Measurements from ENCODE around the gene APEH.
"Not testable (repeated sequence)": the region's sequence is repeated elsewhere in the genome, so short reads cannot be mapped to it uniquely, and the experiment has no call there.

APEH gene

DNA sequence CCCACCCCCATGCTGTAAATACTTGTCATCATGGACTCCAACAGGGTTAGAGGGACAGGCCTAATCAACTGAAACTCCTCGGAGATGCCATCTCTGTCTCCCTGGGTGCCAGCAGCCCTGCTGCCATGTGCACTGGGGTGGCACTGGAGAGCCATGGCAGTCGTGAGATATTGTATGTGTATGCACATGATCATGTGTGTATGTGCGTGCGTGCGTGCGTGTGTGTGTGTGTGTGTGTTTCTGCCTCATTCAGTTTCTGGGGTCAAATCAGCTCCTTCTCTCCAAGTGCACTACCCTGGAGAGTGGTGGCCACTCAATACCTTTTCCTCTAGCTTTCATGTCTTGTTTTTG, 3.2 kb upstream of the APEH start:
- no peak for DNase-seq

GRCh38 chr3:49671291-49672288, 2.6 kb upstream of the APEH start:
- peak; percentile 77 for DNase-seq

- DNase-seq, result no peak
Observed at GRCh38 chr3:49673121-49673714, 933 bp upstream of the APEH start.

DNA sequence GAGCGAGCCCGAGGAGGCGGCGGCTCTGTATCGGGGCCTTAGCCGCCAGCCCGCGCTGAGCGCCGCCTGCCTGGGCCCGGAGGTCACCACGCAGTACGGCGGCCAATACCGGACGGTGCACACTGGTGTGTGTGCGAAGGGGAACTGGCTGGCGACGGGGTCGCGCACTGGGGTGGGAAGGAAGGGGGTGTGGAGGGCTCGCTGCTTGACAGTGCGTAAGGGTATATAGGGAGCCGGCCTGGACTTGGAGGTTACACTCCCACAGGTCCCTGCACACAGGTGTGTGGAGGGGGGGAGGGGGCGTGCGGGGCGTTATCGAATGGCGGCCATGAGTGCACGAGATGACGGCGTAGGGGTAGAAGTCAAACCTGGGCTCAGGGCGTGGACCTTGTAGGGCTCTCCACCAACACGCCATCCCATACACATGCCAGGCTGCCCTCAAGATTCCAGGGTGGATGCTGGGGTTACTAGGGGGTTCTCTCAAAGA, 389 bp downstream of the APEH start:
- DNase-seq, result no peak

DNA sequence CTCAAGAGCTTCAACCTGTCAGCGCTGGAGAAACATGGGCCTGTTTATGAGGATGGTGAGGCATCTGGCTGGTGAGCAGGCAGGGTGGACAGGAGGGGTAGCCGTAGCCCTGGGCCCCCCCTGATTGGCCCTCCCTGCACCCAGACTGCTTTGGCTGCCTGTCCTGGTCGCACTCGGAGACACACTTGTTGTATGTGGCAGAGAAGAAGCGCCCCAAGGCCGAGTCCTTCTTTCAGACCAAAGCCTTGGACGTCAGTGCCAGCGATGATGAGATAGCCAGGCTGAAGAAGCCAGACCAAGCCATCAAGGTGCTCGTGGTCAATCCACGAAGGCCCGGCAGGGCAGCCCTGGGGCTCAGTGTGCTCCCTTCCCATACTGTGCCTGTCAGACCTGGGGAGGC, 1.8 kb downstream of the APEH start:
- no peak for DNase-seq

DNA sequence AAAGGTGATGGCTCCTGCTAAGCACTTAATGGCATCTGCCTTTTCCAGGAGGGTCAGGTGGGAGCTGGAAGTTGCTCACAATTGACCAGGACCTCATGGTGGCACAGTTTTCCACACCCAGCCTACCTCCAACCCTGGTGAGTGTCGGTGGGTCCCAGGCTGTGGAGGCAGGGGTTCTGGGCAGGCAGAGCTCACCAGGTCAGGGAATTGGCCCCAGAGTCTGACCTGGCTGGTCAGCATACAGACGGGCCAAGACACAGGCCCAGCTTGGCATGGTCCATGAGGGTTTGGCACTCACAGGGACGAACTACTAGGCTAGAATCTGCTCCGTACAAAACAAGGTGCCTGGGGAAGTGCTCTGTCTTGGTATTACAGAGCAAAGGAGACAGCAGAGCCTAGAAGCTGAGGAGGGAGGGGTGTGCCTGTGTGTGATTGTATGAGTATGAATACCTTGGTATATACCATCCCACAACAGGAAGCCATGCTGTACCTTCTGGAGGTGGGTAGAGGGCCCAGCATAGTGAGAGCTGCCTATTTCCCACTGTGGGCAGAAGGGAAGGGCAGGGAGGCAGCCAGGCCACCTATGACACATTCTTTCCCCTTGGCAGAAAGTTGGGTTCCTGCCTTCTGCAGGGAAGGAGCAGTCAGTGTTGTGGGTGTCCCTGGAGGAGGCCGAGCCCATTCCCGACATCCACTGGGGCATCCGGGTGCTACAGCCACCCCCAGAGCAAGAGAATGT, 6.5 kb downstream of the APEH start:
- DNase-seq, result no peak

DNA sequence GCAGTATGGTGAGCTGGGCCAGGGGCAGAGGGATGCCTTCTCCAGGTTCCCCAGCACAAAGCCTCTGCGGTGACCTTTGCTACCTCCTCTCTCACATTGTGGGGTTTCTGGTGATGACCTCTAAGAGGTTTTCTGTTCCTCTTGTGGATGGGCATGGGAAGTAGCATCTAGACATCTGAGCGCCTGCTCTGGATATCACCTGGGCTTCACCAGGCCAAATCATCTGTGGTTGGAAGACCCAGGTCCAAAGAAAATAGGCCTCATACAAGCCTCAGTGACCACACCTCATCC, 7.0 kb downstream of the APEH start:
- no peak for DNase-seq

DNA sequence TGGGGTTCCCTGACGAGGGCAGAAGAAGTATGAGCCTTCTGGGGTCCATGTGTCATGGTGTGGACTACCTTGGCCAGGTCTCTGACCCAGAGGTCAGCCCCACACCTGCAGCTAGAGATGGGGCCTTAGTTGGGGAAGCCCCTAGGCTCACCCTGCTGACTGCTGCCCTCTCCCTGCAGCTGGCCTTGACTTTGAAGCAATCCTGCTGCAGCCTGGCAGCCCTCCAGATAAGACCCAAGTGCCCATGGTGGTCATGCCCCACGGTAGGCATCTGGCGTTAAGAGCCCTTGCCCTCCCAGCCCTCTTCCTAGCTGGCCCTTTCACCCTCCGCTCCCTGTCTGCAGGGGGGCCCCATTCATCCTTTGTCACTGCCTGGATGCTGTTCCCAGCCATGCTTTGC, 7.4 kb downstream of the APEH start:
- DNase-seq, result no peak

GRCh38 chr3:49683162-49683561, 9.0 kb downstream of the APEH start:
- no peak for DNase-seq

GRCh38 chr3:49684453-49684852, 10.3 kb downstream of the APEH start:
- not testable (repeated sequence) for DNase-seq

GRCh38 chr3:49685103-49685502, 11.0 kb downstream of the APEH start:
- DNase-seq, result not testable (repeated sequence)

GRCh38 chr3:49685846-49686245, 11.7 kb downstream of the APEH start:
- not testable (repeated sequence) for DNase-seq

DNA sequence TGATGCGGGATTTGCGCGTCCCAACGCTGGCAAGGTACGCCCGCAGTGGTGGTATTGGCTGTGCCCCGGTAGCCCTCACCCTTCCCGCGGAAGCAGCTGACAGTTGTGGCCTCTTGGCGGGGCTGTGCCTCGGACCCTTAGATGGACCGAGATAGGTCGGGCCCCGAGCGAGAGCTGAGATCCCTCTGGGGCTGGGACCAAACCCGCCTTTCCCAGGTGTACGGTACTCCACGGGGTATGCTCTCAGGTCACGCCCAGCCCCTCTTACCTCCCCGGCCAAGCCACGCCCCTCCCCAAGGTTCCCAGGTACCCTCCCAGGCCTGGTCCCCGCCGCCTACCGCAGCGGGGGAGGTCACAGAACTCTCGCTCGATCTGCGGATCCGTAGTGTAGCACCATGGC, 12.2 kb downstream of the APEH start:
- DNase-seq, result peak; percentile 44

DNA sequence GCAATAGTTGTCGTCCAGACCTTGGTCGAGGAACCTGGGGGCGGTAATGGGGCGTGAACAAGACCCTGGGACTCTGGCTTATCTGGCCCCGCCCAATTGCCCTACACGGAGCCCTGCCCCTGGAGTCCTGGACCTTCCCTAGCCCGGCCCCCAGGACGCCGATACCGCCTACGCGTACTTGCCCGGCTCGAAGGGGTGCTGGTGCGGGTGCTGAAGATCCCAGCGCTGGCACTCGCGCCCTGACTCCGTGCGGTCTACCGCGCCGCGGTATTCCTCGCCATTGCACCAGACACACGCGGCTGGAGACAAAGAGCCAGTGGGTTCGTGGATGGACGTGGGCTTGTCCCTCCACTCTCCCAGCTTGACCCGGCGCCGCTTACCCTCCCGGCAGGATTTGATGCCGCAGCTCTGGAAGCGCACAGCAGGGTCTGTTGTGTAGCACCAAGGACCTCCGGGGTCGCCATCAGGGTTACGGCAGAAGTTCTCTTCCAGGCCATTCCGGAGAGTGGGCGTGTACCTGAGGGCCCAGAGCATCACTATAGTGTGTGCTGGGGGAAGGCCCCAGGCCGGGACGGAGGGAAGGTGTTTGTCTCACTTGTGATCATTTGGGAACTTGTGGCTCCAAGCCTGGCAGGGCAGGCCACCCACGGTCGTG, 12.7 kb downstream of the APEH start:
- peak; percentile 44 for DNase-seq

GRCh38 chr3:49687424-49687795, 13.3 kb downstream of the APEH start:
- DNase-seq, result not testable (repeated sequence)

DNA sequence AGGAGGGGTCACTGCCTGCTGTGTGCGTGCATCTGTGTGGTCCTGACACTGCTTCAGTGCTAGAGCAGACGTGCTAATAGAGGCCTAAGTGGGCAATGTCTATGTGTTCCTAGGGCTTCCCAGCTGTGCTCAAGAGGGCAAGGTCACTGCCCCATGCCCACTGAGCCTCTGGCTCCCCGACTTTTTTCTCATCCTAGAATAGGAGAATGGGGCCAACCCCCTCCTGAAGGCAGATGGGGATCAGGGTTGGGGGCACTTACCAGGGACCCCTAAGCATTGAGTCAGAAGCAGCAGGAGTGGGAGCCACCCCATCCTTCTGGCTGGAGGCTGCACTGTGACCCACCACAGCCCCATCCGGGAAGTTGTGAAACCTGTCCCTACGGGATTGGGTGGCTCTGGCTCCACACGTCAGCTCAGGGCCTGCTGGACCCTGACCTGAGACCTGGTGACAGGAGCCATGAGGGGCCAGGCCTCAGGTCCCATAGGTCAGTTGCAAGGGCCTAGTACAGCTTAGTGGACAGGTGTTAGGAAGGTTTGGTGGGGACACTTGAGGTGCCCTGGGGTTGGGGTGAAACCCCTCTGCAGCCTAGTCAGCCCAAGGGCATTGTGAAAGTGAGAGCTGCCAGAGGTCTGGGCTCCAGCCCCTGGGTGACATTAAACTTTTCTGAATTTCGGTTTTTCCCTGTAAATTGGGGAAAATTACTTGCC, 14.3 kb downstream of the APEH start:
- DNase-seq, result not testable (repeated sequence)

GRCh38 chr3:49689046-49689907, 15.1 kb downstream of the APEH start, which contains the start of the genes MST1 and RNF123:
Gene MST1 (minus strand): TSS chr3:49689474. CDS start chr3:49688691, 783 bp downstream.
Gene RNF123 (plus strand): TSS chr3:49689557. CDS start chr3:49691166, 1,609 bp downstream.
- DNase-seq, result peak; percentile 95

DNA sequence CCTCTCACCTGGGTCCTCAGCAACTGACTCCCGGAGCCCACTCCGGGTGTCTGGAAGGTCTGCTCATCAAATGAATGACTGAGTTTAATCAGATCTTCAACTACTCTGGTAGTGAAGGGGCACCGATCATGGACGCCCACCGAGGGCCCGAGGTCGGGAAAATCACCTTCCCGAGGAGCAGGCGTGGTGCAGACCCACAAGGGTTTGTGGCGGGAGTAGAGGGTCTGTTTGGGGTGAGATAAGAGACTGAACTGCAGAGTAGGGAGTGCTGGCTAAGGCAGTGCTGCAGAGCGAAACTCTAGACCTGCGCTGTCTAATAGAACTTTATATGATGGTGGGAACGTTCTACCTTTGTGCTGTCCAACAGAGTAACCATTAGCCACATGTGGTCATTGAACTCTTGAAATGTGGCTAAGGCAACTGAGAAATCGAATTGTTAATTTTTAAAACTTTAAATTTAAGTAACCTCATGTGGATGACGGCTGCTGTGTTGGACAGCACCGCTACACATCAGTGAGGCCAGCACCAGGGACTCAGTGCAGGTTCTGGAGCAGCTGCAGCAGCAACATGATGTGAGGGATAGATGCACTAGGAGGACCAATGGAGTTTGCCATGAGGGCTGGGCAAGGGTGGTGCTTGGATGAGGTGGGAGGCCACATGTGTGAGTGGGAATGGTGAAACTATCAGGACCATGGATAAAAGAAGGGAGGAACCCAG, 15.9 kb downstream of the APEH start:
- not testable (repeated sequence) for DNase-seq

GRCh38 chr3:49690856-49691255, 16.7 kb downstream of the APEH start:
- DNase-seq, result not testable (repeated sequence)

- not testable (repeated sequence) for DNase-seq
Observed at GRCh38 chr3:49691481-49691880, 17.3 kb downstream of the APEH start.
